Measurements from ENCODE around the gene CENPX.

CENPX gene

DNA sequence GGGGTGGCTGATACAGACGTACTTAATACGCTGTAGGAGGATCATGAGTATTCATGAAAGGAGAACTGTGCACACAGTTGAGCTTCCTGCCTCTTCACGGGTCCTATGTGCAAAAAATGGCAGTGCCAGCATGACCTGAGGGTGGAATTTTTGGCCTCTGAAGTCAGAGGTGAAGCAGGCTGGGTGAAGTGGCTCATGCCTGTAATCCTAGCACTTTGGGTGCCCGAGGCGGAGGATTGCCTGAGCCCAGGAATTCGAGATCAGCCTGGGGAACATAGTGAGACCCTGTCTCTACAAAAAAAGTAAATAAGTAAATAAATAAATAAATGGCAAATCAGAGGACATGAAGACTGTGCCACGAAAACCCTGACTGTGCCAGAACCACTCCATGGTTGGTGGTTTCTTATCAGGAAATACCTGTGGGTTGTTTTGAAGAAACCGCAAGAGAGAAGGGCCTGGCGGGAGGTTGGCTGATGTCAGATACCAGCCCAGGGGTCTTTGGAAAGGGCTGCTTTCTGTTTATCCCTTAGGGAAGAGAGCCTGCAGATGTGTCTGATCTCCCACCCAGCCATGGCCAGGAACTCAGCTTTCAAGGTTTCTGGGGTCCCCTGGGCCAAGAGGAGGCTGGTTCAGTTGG, 41.9 kb downstream of the CENPX start:
- TF ChIP-seq, protein P1, sequence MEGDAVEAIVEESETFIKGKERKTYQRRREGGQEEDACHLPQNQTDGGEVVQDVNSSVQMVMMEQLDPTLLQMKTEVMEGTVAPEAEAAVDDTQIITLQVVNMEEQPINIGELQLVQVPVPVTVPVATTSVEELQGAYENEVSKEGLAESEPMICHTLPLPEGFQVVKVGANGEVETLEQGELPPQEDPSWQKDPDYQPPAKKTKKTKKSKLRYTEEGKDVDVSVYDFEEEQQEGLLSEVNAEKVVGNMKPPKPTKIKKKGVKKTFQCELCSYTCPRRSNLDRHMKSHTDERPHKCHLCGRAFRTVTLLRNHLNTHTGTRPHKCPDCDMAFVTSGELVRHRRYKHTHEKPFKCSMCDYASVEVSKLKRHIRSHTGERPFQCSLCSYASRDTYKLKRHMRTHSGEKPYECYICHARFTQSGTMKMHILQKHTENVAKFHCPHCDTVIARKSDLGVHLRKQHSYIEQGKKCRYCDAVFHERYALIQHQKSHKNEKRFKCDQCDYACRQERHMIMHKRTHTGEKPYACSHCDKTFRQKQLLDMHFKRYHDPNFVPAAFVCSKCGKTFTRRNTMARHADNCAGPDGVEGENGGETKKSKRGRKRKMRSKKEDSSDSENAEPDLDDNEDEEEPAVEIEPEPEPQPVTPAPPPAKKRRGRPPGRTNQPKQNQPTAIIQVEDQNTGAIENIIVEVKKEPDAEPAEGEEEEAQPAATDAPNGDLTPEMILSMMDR (IDR thresholded peaks at IDR 0.05; ENCODE audit: low read depth, low read length), result no peak
- H3K4me3 ChIP-seq (ENCODE audit: low read depth, low read length), result no peak overlapping the region
- no peak for DNase-seq (ENCODE audit: low read depth, low spot score)
- in situ Hi-C loops (cut with HindIII; ENCODE audit: low sequenced_read_pairs), result no loop called here

DNA sequence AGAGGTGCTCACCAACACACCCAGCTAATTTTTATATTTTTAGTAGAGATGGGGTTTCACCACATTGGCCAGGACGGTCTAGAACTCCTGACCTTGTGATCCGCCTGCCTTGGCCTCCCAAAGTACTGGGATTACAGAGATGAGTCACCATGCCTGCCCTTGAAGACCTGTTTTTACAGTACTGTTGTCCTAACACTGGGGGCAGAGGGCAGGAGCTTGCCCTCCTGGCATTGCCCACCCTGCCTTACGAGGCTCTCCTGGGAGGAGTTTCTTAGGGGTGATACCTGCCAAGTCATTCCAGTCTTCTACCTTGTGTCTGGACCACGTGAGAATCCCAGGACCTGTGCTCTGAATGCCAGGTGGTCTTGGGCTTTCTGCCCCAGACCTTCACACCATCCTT, 42.6 kb downstream of the CENPX start:
- no peak overlapping the region for H3K4me3 ChIP-seq (ENCODE audit: low read depth, low read length)
- DNase-seq (ENCODE audit: low read depth, low spot score), result no peak
- TF ChIP-seq, protein P1 (IDR thresholded peaks at IDR 0.05; ENCODE audit: low read depth, low read length), result no peak
- in situ Hi-C loops (cut with HindIII; ENCODE audit: low sequenced_read_pairs), result no loop called here

DNA sequence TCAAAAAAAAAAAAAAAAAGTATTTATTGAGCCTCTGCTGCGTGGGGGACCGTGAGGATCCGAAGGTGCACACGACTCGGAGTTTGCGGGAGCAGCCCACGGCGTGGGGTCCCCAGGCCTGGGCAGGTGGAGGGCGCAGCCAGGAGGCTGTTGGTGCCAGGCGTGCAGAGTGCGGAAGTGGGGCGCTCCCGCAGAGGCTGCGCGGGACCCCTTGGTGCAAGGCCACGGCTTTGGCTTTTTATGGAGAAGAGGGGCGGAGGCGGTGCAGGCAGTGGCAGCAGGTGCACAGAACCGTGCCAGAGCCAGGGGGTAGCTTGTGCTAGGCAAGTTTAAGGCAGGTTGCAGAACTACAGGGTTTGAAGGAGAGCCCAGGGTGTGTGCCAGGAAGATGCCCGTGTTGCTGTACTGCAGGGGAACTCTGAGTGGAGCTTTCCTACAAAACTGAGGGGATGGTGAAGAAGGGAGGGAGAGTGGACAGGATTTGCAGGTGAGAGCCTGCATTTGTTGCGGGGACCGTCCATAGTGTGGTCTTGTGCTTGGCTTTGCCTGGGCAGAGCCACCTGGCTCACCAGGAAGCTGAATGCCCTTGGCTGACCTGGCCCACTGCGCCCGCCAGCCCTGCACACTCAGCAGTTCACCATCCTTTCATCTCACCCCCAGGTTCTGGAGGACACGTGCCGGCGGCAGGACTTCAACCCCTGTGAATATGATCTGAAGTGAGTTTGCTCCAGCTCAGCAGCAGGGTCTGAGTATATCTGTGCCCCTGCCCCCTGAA, 44.0 kb downstream of the CENPX start:
- TF ChIP-seq, protein P1 (IDR thresholded peaks at IDR 0.05; ENCODE audit: low read depth, low read length), result no peak
- in situ Hi-C loops (cut with HindIII; ENCODE audit: low sequenced_read_pairs), result no loop called here
- no peak for DNase-seq (ENCODE audit: low read depth, low spot score)
- peak overlapping the region; percentile 81 for H3K4me3 ChIP-seq (ENCODE audit: low read depth, low read length)

- in situ Hi-C loops (cut with HindIII; ENCODE audit: low sequenced_read_pairs), result no loop called here
- TF ChIP-seq, protein P1 (IDR thresholded peaks at IDR 0.05; ENCODE audit: low read depth, low read length), result no peak
- DNase-seq (ENCODE audit: low read depth, low spot score), result peak; percentile 90
- peak within 1 kb of the TSS; percentile 81 for H3K4me3 ChIP-seq (ENCODE audit: low read depth, low read length)
Observed at GRCh38 chr17:81977211-81977808, 45.4 kb downstream of the CENPX start, which contains the start of gene ASPSCR1. TSS of gene ASPSCR1 (plus strand) at chr17:81977629. CDS start at chr17:81977647, 18 bp downstream.

GRCh38 chr17:81976332-81977210, 46.1 kb downstream of the CENPX start:
- DNase-seq (ENCODE audit: low read depth, low spot score), result no peak
- TF ChIP-seq, protein P1 (IDR thresholded peaks at IDR 0.05; ENCODE audit: low read depth, low read length), result no peak
- H3K4me3 ChIP-seq (ENCODE audit: low read depth, low read length), result peak overlapping the region; percentile 81
- in situ Hi-C loops (cut with HindIII; ENCODE audit: low sequenced_read_pairs), result no loop called here

DNA sequence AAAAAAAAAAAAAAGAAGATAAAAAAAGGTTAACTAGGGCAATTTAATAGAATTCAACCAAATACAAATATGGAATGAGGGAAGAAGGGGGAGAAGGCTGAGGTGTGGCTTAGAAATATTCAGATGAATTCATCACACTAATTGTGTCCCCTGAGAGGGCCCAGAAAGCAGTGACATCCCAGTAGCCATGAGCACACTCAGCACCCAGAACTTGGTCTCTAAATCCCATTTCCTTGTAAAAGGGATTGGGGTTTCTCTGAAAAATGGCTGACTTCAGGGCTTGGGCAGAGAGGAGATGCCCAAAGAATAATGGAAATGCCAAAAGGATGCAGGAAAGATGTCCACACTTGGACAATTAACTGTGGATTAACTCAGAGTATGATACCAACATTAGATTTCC, 49.2 kb downstream of the CENPX start:
- no peak for DNase-seq (ENCODE audit: low read depth, low spot score)
- TF ChIP-seq, protein P1 (IDR thresholded peaks at IDR 0.05; ENCODE audit: low read depth, low read length), result no peak
- in situ Hi-C loops (cut with HindIII; ENCODE audit: low sequenced_read_pairs), result no loop called here

More for the DNA sequence above, 49.2 kb downstream of the CENPX start:
- no peak overlapping the region for H3K4me3 ChIP-seq (ENCODE audit: low read depth, low read length)
